Mucosa of stomach (tissue), 1 donor: ENCODE measurements around the gene CYP3A7.
"Not testable (repeated sequence)": the region's sequence is repeated elsewhere in the genome, so short reads cannot be mapped to it uniquely, and the experiment has no call there.

Source experiments
- H3K27me3 ChIP-seq: one replicate; pipeline ENCODE4 v1.7.0; 2013; ENCODE audit warnings: mild to moderate bottlenecking, low read length; ENCODE audit not compliant: control insufficient read depth, insufficient read depth
- H3K36me3 ChIP-seq: one replicate; pipeline ENCODE4 v1.7.0; 2013; ENCODE audit warnings: low read length; ENCODE audit not compliant: control insufficient read depth, insufficient read depth
- H3K4me1 ChIP-seq: one replicate; pipeline ENCODE4 v1.7.0; 2013; ENCODE audit warnings: mild to moderate bottlenecking, low read length; ENCODE audit not compliant: control insufficient read depth, insufficient read depth
- H3K4me3 ChIP-seq: one replicate; pipeline ENCODE4 v1.7.0; 2013; ENCODE audit warnings: low read length
- H3K9ac ChIP-seq: one replicate; pipeline ENCODE4 v1.7.0; 2013; ENCODE audit warnings: mild to moderate bottlenecking, low read length, moderate library complexity
- H3K9me3 ChIP-seq: one replicate; pipeline ENCODE4 v1.7.0; 2013; ENCODE audit warnings: mild to moderate bottlenecking, low read length, moderate library complexity; ENCODE audit not compliant: control insufficient read depth
- donor health status: Pancreatic carcinoma.

CYP3A7 gene

DNA sequence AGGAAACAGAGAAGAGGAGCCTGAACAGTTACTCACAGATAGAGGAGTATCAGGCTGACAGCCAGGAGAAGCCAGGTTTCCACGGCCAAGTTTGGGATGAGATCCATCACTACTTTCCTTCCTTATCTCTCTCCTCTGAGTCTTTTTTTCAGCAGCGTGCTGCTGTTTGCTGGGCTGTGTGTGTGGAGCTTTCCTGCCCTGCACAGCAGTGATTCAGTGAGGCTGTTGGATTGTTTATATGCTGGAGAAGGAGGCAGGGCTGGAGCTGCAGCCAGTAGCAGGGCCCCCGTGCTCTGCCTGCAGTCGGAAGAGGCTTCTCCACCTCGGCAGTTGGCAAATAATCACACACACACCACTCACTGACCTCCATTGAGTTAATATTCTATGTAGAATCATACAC, at the start of gene CYP3A7:
TSS of gene CYP3A7 (minus strand) at position 210 of the 400 bp plus-strand sequence. CDS start at position 107, 103 bp downstream.
- Histone ChIP-seq H3K36me3 (no peaks in the 10 kb centered on the region), H3K4me3 (no peak within 1 kb of the TSS), H3K9me3 (no peaks in the 10 kb centered on the region), H3K9ac (no peak within 1 kb of the TSS), H3K27me3 (no peaks in the 10 kb centered on the region), H3K4me1 (no peaks in the 10 kb centered on the region)

DNA sequence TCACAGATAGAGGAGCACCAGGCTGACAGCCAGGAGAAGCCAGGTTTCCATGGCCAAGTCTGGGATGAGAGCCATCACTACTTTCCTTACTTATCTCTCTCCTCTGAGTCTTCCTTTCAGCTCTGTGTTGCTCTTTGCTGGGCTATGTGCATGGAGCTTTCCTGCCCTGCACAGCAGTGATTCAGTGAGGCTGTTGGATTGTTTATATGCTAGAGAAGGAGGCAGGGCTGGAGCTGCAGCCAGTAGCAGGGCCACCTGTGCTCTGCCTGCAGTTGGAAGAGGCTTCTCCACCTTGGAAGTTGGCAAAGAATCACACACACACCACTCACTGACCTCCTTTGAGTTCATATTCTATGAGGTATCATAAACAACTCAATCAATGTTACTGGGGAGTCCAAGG, 49.0 kb upstream of the CYP3A7 start, which contains the start of gene CYP3A4:
TSS of gene CYP3A4 (minus strand) at position 178 of the 400 bp plus-strand sequence. CDS start at position 75, 103 bp downstream.
- Histone ChIP-seq H3K36me3 (no peaks in the 10 kb centered on the region), H3K9ac (no peak within 1 kb of the TSS), H3K27me3 (no peaks in the 10 kb centered on the region), H3K4me1 (peaks cover 18% of the 10 kb centered on the region), H3K4me3 (no peak within 1 kb of the TSS), H3K9me3 (no peaks in the 10 kb centered on the region)

DNA sequence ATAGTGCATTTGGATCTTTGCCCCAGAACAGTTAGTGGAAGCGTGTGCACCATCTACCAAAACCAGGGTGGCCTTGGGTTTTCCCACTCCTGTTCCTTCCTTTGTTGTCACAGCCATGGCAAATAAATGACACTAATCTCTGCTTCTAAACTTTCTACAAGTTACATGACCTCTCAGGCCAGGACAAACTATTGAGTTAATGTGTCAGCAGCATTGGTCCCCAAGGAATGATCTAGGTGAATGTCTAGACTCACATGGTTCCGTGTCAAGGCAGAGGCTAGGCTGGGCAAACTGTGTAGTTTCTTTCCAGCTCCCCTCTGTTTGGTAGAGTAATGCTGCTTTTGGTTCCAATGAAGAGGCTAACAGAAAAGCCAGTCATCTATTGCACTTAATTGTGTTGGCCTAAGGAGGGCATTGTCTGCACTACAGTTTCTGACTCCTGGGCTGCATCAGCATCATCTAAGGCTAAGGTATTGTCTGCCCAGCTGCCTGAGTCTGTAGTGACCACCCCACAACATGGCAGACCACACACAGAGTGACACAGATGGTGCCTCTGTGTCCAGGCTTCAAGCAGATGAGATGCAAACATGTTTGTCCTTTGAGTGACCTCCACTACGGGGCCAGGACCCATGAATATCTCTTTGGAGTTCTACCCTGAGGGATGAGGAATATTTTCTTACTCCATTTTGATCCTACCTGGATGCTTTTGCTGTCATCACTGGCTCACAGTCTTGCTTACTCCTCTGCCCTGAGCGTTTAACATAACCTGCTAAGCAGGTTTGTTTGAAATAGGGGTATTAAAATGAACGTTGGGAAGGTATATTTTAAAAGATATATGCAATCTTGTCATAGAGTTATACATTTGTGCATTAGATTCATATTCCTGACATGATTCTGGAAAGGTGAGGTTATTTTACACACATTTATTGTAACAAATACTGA, 47.3 kb upstream of the CYP3A7 start:
- H3K4me1 ChIP-seq = peaks cover 13% of the 10 kb centered on the region
- no peak overlapping the region for H3K9ac ChIP-seq
- H3K36me3 ChIP-seq = no peaks in the 10 kb centered on the region
- no peak overlapping the region for H3K4me3 ChIP-seq
- no peaks in the 10 kb centered on the region for H3K27me3 ChIP-seq
- no peaks in the 10 kb centered on the region for H3K9me3 ChIP-seq

DNA sequence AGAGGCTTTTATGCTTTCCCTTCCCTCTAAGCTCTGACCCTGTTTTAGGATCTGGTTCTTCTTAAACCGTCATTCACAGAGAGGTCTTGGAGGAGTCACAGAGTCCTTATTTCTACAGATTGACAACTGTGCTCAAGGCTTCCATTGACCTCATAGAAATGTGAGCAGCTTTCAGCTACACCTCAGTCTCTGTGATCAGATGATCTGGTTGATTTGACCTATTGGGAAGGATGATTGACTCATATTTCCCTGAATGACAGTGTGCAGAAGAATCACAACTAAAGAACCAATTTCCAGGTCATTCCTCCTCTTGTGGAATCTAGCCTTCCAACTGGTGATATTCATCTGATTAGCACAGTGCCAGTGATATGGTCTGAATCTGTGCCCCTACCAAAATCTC, 45.6 kb upstream of the CYP3A7 start:
- Histone ChIP-seq H3K36me3 (no peaks in the 10 kb centered on the region), H3K4me3 (no peak overlapping the region), H3K4me1 (no peaks in the 10 kb centered on the region), H3K27me3 (no peaks in the 10 kb centered on the region), H3K9me3 (no peaks in the 10 kb centered on the region), H3K9ac (no peak overlapping the region)

DNA sequence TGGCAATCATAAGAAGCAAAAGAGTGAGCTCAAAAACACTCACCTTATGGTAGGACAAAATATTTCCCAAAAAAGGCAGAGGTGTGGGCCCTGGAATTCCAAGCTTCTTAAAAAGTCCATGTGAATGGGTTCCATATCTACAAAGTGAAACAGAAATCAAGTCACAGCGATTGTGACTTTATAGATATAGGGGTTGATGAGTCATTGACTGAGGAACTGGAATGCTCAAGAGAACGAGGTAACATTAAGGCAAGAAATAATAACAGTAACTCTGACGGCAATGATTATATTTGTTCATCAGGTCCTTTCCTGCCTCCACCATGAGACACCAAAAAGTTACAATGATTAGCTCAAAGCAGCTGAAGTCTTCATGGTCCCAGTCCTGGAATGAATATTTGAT, 45.0 kb upstream of the CYP3A7 start:
- no peak overlapping the region for H3K9ac ChIP-seq
- no peak overlapping the region for H3K4me3 ChIP-seq
- H3K4me1 ChIP-seq = no peaks in the 10 kb centered on the region
- H3K27me3 ChIP-seq = no peaks in the 10 kb centered on the region
- no peaks in the 10 kb centered on the region for H3K36me3 ChIP-seq
- no peaks in the 10 kb centered on the region for H3K9me3 ChIP-seq

DNA sequence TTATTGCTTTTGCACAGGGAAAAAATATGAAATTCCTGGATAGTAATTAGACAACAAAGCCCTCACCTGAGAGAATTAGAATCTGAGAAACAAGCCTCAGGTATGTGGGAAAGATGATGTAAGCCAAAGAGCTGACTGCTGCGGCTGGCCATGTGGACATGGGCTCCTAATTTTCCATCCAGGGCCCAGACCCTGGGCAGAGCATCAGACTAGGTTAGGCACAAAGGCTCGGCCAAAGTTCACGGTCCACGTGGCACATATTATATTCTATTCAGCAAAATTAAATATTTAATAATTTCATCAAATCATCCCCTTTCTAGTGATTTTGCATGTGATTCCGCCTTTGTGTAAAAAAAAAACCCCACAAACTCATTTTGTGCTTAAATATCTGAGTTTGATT, 43.9 kb upstream of the CYP3A7 start:
- H3K27me3 ChIP-seq = no peaks in the 10 kb centered on the region
- H3K9ac ChIP-seq = no peak overlapping the region
- H3K4me3 ChIP-seq = no peak overlapping the region
- no peaks in the 10 kb centered on the region for H3K4me1 ChIP-seq
- H3K36me3 ChIP-seq = no peaks in the 10 kb centered on the region
- no peaks in the 10 kb centered on the region for H3K9me3 ChIP-seq

DNA sequence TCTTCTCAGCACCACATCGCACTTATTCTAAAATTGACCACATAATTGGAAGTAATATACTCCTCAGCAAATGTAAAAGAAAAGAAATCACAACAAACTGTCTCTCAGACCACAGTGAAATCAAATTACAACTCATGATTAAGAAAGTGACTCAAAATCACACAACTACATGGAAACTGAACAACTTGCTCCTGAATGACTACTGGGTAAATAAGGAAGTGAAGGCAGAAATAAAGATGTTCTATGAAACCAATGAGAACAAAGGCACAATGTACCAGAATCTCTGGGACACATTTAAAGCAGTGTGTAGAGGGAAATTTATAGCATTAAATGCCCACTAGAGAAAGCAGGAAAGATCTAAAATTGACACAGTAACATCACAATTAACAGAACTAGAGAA, 38.4 kb upstream of the CYP3A7 start:
- not testable (repeated sequence) for H3K36me3 ChIP-seq, H3K27me3 ChIP-seq

DNA sequence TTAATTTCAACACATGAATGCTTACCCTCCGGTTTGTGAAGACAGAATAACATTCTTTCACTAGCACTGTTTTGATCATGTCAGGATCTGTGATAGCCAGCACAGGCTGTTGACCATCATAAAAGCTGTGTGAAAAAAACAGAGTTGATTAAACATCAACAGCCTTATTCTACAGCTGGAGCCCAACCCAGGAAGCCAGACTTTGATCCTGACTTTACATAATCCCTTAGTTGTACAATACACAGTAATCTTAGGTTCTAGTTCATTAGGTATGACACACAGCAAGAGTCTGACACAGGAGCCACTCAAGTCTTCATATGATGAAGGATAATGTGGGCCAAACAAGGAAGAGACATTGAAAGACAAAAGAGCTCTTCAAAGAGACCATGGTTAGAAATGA, 37.6 kb upstream of the CYP3A7 start:
- Histone ChIP-seq H3K27me3 (no peaks in the 10 kb centered on the region), H3K9ac (no peak overlapping the region), H3K9me3 (no peaks in the 10 kb centered on the region), H3K36me3 (no peaks in the 10 kb centered on the region), H3K4me3 (no peak overlapping the region), H3K4me1 (no peaks in the 10 kb centered on the region)

More for the DNA sequence above, 38.4 kb upstream of the CYP3A7 start:
- H3K9me3 ChIP-seq, H3K9ac ChIP-seq, H3K4me1 ChIP-seq, H3K4me3 ChIP-seq: not testable (repeated sequence)

DNA sequence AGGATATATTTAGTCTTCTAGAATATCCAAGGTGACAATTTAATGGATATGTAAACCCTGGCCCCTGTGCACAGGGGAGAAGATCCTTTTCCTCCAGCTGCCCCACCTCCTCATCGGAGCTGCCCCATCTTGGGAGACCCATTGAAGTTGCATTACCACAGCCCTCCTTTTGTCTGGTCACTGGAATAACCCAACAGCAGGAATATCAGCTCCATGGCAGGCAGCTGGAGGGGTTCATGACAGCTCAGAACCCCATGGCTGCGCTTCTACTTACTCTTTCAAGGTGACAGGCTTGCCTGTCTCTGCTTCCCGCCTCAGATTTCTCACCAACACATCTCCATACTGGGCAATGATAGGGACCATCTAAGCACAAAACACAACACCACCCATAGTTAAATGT, 34.5 kb upstream of the CYP3A7 start:
- not testable (repeated sequence) for H3K9me3 ChIP-seq, H3K4me1 ChIP-seq, H3K9ac ChIP-seq, H3K4me3 ChIP-seq, H3K27me3 ChIP-seq, H3K36me3 ChIP-seq

DNA sequence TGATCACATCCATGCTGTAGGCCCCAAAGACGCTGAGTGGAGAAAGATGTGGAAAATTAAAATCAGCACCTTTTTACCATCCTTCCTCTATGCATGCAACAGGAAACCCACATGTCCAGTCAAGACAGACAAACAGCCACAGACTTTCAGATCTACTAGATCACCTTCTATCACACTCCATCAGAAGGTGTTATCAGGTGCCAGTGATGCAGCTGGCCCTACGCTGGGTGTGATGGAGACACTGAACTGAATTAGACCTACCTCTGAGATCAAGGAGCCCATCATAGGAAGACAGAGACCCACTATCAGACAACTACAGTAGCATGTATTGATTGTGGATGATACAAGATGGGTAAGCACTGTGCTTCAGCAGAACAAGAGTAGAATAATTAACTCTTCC, 33.5 kb upstream of the CYP3A7 start:
- Histone ChIP-seq H3K9me3 (no peaks in the 10 kb centered on the region), H3K27me3 (no peaks in the 10 kb centered on the region), H3K9ac (no peak overlapping the region), H3K4me3 (no peak overlapping the region), H3K4me1 (no peaks in the 10 kb centered on the region), H3K36me3 (no peaks in the 10 kb centered on the region)

DNA sequence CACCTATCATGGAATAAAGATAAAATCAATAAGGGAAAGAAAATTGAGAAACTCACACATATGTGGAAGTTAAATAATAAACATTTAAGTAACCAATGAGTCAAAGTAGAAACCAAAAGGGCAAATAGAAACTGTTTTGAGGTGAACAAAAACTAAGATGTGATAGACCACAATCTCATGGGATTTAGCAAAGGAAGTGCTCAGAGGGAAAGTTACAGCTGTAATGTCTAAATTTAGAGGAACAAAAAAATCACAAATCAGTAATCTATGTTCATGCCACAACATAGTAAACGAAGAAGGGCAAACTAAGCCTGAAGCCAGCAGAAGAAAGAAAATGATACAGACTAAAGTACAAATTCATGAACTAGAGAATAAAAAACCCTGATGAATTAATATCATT, 32.7 kb upstream of the CYP3A7 start:
- Histone ChIP-seq H3K27me3 (no peaks in the 10 kb centered on the region), H3K9ac (no peak overlapping the region), H3K4me1 (no peaks in the 10 kb centered on the region), H3K4me3 (no peak overlapping the region), H3K9me3 (no peaks in the 10 kb centered on the region), H3K36me3 (no peaks in the 10 kb centered on the region)

DNA sequence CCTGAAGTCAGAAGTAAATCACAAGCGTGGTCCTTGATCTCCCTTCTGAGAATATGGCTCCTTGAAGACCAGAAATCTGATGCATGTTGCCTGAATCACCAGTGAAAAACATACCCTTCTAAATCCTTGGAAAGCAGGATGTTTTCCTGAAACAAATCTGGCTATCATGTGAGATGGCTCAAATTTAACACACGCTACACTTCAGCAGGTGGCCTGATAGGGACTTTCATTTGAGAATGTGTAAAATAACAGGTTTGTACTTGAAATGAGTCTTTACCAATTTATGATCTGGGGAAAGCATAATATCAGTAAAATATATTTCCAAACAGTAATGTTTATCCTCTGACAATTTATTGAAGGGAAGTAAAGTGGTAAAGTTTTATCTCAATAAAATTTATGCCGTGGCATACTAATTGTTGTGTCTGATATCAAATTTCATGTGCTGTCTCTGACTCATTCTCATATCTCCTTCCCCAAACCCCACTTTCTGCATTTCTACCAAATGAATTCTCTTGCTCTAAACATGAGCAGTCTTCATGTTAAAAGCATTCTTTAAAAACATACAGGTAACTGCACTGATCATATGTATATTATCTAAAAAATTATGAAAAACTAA, 31.6 kb upstream of the CYP3A7 start:
- H3K27me3 ChIP-seq = no peaks in the 10 kb centered on the region
- no peaks in the 10 kb centered on the region for H3K36me3 ChIP-seq
- no peaks in the 10 kb centered on the region for H3K4me1 ChIP-seq
- no peak overlapping the region for H3K9ac ChIP-seq
- H3K9me3 ChIP-seq = no peaks in the 10 kb centered on the region
- H3K4me3 ChIP-seq = no peak overlapping the region
